SJSA1 (cell line): ENCODE measurements around the gene TMEM258. TPM values are rescaled to one million over a fixed set of nuclear protein-coding genes. Genes with fewer than 3 reads are reported as not detected.

Source experiments
- DNase-seq, 2 experiments: peaks; one replicate each; pipeline ENCODE4 v3.0.0-alpha.2; 2015 to 2020; ENCODE audit warnings: low spot score in 2 of 2, low read depth in 1 of 2
- H3K27ac ChIP-seq: fragments of 250-450 bp; sonication (Bioruptor Pico); 2 replicates; pipeline ENCODE4 v1.5.1; 2020; ENCODE audit warnings: mild to moderate bottlenecking, moderate library complexity
- H3K27me3 ChIP-seq: fragments of 250-450 bp; sonication (Bioruptor Pico); replicated peaks from 2 replicates; pipeline ENCODE4 v1.5.1; 2020; ENCODE audit warnings: mild to moderate bottlenecking, moderate library complexity
- H3K36me3 ChIP-seq: fragments of 250-450 bp; sonication (Bioruptor Pico); 2 replicates; pipeline ENCODE4 v1.5.1; 2020; ENCODE audit warnings: mild to moderate bottlenecking
- H3K4me1 ChIP-seq: fragments of 250-450 bp; sonication (Bioruptor Pico); replicated peaks from 2 replicates; pipeline ENCODE4 v1.6.1; 2021; ENCODE audit warnings: mild to moderate bottlenecking
- H3K4me3 ChIP-seq: fragments of 250-450 bp; sonication (Bioruptor Pico); 2 replicates; pipeline ENCODE4 v1.5.1; 2020; ENCODE audit warnings: mild to moderate bottlenecking
- H3K9me3 ChIP-seq: fragments of 250-450 bp; sonication (Bioruptor Pico); replicated peaks from 2 replicates; pipeline ENCODE4 v1.5.1; 2020; ENCODE audit warnings: mild to moderate bottlenecking
- total RNA-seq: library from RNA; depleted of rRNA; stranded (reverse); fragments of >200 nt; shearing (Covaris generic); gene quantifications from 2 replicates; pipeline ENCODE4 v1.2.3, GENCODE V29; 2014

Gene TMEM258
- total RNA-seq, 1 experiment from 2014 or later = 70.2 TPM

DNA sequence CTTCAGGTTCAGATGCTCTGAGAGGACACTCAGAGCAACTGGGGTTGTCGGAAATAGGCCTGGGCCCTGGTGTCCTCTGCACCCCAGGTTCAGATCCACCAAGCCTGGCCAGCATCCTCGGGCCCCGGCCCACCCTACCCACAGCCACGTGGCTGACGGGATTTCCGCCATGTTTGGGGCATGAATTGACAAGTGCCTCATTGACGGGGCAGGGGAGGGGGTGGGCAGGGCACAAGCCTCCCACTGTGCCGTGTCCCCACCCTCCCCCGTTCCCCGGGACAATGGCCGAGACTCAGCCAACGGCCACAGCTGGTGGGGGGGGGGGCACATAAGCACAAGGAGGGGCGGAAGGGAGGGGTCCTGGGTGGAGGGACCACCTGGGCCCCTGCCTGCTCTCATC lies 31.5 kb downstream of the TMEM258 start:
- Histone ChIP-seq H3K27me3 (no peaks in the 10 kb centered on the region), H3K4me3 (no peak overlapping the region)
- DNase-seq = no peak

DNA sequence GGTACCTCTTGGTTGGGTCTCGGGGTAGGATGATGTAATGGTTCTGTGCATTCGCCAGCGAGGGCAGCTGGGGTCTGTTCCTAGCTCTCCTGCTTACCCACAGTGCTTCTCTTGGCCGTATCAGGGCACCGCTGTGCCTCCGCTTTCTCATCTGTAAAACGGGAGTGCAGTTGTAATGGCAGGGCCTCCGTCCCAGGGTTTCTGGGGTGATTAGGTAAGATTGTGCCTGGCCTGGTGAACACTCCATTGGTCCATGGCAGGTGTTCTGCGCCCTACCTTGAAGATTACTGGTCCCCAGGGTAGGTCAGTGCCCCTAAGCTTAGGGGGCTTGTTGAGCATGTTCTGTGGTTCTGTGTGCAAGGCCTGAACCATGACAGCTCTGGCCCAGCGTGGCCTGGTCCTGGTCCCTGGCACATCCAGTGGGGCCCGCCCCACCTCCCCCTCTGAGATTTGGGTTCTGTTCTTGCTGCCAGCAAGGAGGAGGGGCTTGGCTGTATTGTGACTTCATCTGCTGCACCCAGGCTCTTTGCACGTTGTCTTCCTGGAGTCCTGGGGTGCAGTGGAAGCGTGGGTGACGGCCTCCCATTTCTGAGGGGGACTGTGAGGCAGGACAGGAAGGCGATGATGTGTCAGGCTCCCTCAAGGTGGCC lies 35.1 kb downstream of the TMEM258 start:
- H3K36me3 ChIP-seq = no peaks in the 10 kb centered on the region
- no peak overlapping the region for H3K4me3 ChIP-seq
- no peaks in the 10 kb centered on the region for H3K9me3 ChIP-seq
- H3K4me1 ChIP-seq = peaks cover 26% of the 10 kb centered on the region
- H3K27ac ChIP-seq = no peak overlapping the region
- DNase-seq = no peak
- no peaks in the 10 kb centered on the region for H3K27me3 ChIP-seq

More for the DNA sequence above, 31.5 kb downstream of the TMEM258 start:
- Histone ChIP-seq H3K27ac (no peak overlapping the region), H3K4me1 (peaks cover 14% of the 10 kb centered on the region), H3K9me3 (no peaks in the 10 kb centered on the region), H3K36me3 (no peaks in the 10 kb centered on the region)

DNA sequence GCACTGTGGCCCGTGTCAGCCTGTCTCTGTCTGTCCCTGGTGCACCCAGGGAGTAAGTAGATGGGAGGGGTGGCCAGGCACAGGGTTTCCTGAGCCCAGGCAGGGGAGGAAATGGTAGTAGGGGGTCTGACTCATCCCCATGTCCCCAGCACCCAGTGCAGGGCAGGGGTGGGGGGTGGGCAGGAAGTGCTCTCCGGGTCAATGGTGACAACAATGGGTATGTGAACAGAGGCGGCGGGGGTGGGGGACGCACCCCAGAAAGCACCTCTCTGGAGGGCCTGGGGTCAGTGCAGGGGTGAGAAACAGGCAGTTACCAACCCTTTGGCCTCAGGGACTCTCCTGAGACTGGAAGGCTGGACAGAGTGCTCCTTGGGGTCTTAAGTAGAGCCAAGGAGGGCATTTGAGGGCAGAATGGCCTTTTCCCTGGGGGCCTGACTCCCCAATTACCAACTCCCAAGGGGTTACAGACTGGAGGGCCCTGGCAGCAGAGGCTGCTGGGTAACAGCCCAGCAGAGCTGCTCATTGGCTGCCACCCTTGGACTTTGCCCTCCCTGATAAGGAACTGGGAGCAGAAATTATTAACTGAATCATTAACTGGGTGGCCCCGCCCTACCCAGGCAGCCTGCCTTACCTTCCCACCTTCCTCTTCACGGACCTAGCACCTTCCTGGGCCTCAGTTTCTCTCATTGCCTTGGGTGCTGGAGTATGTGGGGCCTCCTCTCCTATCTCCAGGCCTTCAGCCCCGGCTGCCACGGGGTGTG lies 35.8 kb downstream of the TMEM258 start:
- DNase-seq = peak; percentile 63 to 86
- H3K4me3 ChIP-seq = no peak overlapping the region

DNA sequence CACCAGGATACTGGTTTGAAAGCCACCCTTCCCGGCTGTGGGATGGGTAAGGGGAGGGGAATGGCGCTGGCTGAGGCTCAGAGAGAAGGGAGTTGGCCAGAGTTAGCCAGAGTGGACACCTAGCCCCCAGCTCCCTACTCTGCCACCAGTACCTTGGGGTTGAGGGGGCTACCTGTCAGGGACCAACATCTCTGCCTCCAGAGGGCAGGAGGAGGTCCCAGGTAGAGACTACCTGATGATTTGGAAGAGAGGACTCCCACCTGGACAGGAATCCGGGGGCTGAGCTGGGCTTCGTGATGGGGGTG lies 36.3 kb downstream of the TMEM258 start:
- Histone ChIP-seq H3K4me1 (peaks cover 32% of the 10 kb centered on the region), H3K9me3 (no peaks in the 10 kb centered on the region; the same call in 1 of the 2 replicates), H3K27ac (peak overlapping the region; percentile 57; the same call in 1 of the 2 replicates), H3K27me3 (0 out of 2 replicates have a peak, but pooled peaks cover 5% of the 10 kb centered on the region), H3K4me3 (no peak overlapping the region), H3K36me3 (0 out of 2 replicates have a peak, but pooled peaks cover 2% of the 10 kb centered on the region)
- no peak for DNase-seq

More for the DNA sequence above, 35.8 kb downstream of the TMEM258 start:
- peak overlapping the region; percentile 57 for H3K27ac ChIP-seq
- 0 out of 2 replicates have a peak, but pooled peaks cover 5% of the 10 kb centered on the region for H3K27me3 ChIP-seq
- H3K36me3 ChIP-seq = 0 out of 2 replicates have a peak, but pooled peaks cover 2% of the 10 kb centered on the region
- H3K9me3 ChIP-seq = no peaks in the 10 kb centered on the region; the same call in 1 of the 2 replicates
- peaks cover 32% of the 10 kb centered on the region for H3K4me1 ChIP-seq

DNA sequence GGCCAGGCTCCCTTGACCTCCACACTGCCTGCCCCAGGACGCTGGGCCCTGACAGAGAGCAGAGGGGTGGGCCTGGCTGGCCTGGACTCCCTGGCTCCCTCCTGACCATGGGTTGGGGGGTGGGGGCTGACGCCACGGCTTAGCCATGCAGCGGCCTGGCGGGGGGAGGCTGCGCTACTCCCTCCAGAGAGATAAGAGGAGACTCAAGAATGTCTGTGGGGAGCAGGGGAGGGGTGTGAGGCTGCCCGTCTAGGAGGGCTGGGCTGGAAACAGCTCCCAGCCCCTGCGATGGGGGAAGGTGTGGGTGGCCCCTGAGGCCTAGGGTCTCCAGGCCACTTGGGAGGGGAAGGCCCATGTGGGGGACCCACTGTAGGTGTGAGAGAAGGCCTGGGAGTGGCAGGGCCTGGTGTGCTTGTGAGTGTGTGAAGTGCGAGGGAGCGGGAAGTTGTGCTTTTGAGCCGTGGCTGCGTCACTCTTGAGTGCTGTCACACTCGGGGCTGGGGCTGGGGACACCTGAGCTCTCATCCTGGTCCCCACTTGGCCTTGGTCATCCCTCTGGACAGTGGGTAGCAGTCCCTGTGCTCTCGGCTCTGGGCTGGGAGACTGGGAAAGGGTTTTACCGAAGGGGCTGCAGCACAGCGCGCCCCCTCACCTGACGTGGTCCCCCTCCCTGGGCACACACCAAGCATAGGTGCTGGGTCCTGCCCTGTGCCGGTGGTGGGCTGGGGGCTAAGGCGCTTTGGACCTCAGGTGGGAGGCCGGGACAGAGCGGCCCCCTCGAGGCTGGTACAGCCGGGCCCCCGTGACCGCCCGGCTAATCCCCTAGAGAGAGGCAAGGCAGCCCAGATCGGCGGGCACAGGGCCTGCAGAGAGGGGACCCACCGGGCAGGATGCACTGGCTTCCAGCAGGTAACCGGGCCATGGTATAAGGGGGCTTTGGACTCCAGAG lies 37.6 kb downstream of the TMEM258 start:
- H3K4me3 ChIP-seq = no peak overlapping the region
- no peak for DNase-seq
- H3K27ac ChIP-seq = no peak overlapping the region
- no peaks in the 10 kb centered on the region; the same call in 1 of the 2 replicates for H3K9me3 ChIP-seq
- H3K4me1 ChIP-seq = peaks cover 35% of the 10 kb centered on the region
- 0 out of 2 replicates have a peak, but pooled peaks cover 5% of the 10 kb centered on the region for H3K27me3 ChIP-seq
- H3K36me3 ChIP-seq = 0 out of 2 replicates have a peak, but pooled peaks cover 2% of the 10 kb centered on the region

DNA sequence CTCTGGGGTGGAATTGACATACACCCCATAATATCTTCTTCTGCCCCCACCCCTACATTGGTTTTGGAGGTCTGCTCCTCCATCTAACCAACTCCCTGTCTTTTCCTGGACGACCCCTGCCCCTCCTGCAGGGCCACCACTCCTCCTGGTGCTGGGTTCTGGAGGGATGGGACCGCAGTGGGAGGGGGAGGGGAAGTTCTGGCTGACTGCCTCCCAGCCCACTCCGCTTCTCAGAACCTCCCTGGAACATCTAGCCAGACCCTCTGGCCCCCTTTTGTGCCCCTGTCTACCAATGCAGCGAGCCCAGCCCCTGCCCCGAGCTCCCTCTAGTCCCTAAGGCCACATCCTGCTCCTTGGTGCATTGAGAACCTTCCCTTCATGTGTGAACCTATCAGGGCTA lies 38.7 kb downstream of the TMEM258 start:
- Histone ChIP-seq H3K4me1 (peaks cover 36% of the 10 kb centered on the region), H3K36me3 (0 out of 2 replicates have a peak, but pooled peaks cover 2% of the 10 kb centered on the region), H3K27ac (no peak overlapping the region), H3K9me3 (no peaks in the 10 kb centered on the region; the same call in 1 of the 2 replicates), H3K4me3 (no peak overlapping the region), H3K27me3 (0 out of 2 replicates have a peak, but pooled peaks cover 5% of the 10 kb centered on the region)
- no peak for DNase-seq

DNA sequence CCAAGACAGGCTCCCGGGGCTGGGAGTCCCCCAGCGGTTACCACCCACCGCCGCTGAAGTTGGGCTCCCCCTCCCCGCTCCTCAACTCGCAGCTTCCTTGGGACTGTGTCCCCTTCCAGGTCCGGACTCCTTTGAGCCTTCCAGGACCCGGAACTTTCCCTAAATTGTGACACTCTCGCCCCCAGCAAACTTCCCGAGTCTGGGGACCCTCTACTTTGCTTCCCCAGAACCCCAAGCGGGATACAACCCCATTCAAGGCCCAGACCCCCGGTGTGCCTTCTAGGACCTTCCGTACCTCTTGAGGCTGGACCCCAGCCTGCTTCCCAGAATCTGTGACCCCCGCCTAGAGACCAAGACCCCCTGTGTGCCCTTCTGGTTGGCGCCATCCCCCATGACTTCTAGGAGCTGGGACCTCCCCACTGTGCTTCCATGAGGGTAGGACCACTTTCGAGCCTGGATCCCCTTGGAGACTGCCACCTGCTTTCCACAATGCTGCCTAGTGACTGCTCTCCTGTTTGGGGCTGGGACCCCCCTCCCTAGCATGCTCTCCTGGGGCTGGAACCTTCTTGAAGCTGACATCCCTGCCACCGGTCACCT lies 39.4 kb downstream of the TMEM258 start:
- no peak overlapping the region for H3K27ac ChIP-seq
- H3K36me3 ChIP-seq = 0 out of 2 replicates have a peak, but pooled peaks cover 2% of the 10 kb centered on the region
- H3K27me3 ChIP-seq = 0 out of 2 replicates have a peak, but pooled peaks cover 5% of the 10 kb centered on the region
- peak overlapping the region; percentile 59 for H3K4me3 ChIP-seq
- no peak for DNase-seq
- H3K4me1 ChIP-seq = peaks cover 37% of the 10 kb centered on the region
- no peaks in the 10 kb centered on the region; the same call in 1 of the 2 replicates for H3K9me3 ChIP-seq

DNA sequence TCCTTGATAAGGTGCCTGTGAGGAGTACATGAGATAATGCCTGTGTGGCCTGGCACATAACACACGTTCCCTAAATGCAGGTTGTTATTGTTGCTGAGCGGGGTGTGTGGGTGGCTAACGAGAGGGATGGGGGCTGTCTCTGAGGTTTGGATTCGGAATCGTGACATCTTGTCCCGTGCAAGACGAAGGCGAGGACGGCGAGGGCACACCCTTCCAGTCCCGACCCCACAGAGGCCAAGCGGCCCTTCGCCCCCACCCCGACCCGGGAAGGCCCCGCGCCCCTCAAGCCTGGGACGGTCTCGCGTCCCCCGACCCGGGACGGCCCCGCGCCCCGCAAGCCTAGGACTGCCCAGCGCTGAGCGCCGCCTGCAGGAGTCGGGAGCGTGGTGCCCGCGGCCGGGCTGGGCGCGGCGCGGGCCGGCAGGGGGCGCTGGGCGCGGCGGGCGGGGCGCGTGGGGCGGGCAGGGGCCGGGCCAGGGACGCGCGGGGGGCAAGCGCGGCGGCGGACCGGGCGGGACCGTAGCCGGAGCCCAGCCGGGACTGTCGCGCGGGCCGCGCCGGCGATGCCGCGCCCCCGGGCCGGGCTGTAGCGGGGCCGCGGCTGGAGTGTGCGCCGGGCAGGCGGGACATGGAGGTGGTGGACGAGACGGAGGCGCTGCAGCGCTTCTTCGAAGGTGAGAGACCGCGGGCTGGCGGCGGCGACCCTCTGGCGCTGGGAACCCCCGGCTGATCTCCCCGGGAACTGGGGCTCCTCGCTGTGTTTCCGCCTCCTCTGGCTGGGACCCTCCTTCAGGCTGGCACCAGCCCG lies 40.1 kb downstream of the TMEM258 start, which contains the start of gene MYRF:
MYRF (plus strand) TSS at position 520 of the 808 bp plus-strand sequence; CDS start at position 629, 109 bp downstream.
- no peak within 1 kb of the TSS for H3K27ac ChIP-seq

DNA sequence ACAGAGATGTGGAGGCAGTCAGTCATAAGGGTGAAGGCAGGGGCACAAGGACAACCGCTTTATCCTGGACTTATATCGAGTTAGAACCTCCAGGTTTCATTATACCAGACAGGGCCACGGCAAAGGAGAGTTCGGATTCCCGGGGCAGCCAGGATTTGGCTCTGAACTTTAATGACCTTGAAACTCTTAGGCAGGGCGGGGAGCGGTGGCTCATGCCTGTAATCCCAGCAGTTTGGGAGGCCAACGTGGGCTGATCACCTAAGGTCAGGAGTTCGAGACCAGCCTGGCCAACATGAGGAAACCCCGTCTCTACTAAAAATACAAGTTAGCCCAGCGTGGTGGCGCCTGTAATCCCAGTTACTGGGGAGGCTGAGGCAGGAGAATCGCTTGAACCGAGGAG lies 41.0 kb downstream of the TMEM258 start:
- Histone ChIP-seq H3K9me3 (peaks cover 5% of the 10 kb centered on the region), H3K27me3 (0 out of 2 replicates have a peak, but pooled peaks cover 5% of the 10 kb centered on the region), H3K4me3 (no peak overlapping the region), H3K36me3 (0 out of 2 replicates have a peak, but pooled peaks cover 2% of the 10 kb centered on the region), H3K27ac (no peak overlapping the region), H3K4me1 (peaks cover 36% of the 10 kb centered on the region)
- DNase-seq = no peak

More for the DNA sequence above, 40.1 kb downstream of the TMEM258 start, which contains the start of gene MYRF:
- H3K27me3 ChIP-seq = 0 out of 2 replicates have a peak, but pooled peaks cover 5% of the 10 kb centered on the region
- peaks cover 4% of the 10 kb centered on the region for H3K9me3 ChIP-seq
- H3K4me3 ChIP-seq = peak within 1 kb of the TSS; percentile 59
- 0 out of 2 replicates have a peak, but pooled peaks cover 2% of the 10 kb centered on the region for H3K36me3 ChIP-seq
- peaks cover 44% of the 10 kb centered on the region for H3K4me1 ChIP-seq
- peak in 1 of 2 experiments; percentile 28 for DNase-seq

DNA sequence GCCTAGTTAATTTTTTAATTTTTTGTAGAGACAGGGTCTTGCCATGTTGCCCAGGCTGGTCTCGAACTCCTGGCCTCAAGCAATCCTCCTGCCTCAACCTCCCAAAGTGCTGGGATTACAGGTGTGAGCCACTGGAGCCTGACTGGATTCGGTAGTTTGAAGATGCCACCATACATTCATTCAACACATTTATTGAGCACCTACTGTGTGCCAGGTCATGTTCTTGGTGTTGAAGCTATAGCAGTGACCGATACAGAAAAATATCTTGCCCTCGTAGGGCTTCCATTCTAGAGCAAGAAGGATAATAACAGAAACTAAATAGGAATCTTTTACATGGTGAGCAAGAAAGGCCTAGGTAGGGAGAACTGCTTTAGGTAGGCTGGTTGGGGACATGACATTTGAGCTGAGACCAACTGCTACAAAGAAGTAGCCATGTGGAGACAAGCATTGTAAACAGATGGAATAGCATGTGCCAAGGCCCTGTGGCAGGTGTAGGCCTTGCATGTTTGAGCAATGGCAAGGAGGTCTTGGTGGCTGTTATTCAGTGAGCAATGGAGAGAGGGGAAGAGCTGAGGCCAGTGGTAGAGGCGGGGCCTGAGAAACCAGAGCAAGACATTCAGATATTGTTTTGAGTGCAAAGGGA lies 41.6 kb downstream of the TMEM258 start:
- H3K4me1 ChIP-seq = peaks cover 30% of the 10 kb centered on the region
- H3K4me3 ChIP-seq = no peak overlapping the region
- no peak overlapping the region for H3K27ac ChIP-seq
- 0 out of 2 replicates have a peak, but pooled peaks cover 5% of the 10 kb centered on the region for H3K27me3 ChIP-seq
- 0 out of 2 replicates have a peak, but pooled peaks cover 2% of the 10 kb centered on the region for H3K36me3 ChIP-seq
- no peak for DNase-seq
- peaks cover 5% of the 10 kb centered on the region for H3K9me3 ChIP-seq

DNA sequence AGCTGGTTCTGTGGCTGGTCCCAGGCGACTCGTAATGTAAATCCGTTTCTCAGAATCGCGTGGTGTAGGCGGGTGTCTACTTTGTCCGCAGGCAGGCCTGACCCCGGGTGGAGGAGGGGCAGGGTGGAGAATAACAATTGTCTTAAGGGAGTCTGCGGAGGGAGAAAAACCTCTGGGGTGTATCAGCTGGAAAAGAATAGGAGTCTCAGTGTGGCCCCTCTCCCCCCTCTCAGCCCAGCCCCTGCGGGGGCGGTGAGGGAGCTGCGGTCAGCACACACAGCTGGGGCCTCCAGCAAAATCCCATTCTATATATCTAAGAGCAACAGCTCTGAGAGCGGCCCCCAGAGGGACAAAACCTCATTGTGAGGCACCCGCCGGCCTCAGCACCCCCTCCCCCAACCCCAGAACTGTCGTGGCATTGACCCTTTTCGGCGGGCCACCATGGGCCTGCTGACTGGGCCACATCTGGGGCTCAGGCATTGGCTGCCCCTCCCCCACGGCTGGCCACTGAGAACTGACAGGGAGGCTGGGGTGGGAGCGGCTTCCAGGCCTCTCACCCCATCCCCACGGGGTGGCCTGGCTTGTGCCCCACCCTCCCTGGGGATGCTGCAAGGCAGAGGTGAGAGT lies 42.7 kb downstream of the TMEM258 start:
- Histone ChIP-seq H3K9me3 (peaks cover 5% of the 10 kb centered on the region), H3K36me3 (0 out of 2 replicates have a peak, but pooled peaks cover 2% of the 10 kb centered on the region), H3K4me3 (no peak overlapping the region), H3K4me1 (peaks cover 27% of the 10 kb centered on the region), H3K27me3 (0 out of 2 replicates have a peak, but pooled peaks cover 5% of the 10 kb centered on the region), H3K27ac (no peak overlapping the region)
- DNase-seq = no peak
